Activated gamma-delta T cell treated with Interleukin-2 at 50 U/mL for 16 hours (primary cell): Measurements from ENCODE around the gene SLC12A9.

Experiments used
- DNase-seq: peaks from one replicate; pipeline ENCODE4 v3.0.0-alpha.2; 2020

Gene SLC12A9

DNA sequence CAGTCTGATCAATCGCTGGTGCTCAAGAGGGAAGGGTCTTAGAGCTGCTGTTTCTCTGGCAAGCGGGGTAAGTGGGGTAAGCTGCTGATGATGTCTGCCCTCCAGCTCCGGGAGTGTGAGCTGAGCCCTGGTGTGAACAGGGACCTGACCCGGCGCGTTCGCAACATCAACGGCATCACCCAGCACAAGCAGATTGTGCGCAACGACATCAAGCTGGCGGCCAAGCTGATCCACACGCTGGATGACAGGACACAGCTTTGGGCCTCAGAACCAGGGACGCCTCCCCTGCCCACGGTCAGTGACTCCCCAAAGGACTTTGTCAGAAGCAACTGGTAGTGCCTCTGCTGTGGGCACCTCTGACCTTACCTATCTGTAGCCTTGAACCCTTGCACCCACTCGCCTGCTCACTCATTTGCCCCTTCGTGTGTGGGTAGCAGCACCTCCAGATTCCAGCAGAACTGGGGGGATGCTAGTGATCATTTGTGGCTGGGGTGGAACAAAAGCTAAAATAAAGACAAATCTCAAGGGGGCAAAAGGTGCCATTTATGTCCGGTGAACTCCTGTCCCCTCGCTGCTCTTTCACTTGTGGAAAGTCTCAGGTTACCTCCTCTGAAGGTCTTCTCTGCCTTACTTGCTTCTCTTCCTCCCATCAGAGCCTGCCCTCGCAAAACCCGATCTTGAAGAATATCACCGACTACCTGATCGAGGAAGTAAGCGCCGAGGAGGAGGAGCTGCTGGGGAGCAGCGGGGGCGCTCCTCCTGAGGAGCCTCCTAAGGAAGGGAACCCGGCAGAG is 33.8 kb downstream of the SLC12A9 start:
- DNase-seq, result no peak

DNA sequence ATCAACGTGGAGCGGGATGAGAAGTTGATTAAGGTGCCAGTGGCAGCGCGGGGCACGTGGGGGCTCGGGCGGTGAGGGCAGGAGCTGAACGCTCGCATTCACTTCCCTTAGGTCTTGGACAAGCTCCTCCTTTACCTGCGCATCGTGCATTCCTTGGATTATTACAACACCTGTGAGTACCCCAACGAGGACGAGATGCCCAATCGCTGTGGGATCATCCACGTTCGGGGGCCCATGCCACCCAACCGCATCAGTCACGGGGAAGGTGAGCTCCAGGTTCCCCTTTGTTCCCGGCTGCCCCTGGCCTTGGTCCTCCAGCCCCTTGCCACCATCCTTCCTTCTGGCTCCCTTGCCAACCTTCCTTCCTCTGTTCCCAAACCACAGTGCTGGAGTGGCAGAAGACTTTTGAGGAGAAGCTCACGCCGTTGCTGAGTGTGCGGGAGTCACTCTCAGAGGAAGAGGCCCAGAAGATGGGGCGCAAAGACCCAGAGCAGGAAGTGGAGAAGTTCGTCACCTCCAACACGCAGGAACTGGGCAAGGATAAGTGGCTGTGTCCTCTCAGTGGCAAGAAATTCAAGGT is 34.5 kb downstream of the SLC12A9 start:
- no peak for DNase-seq

DNA sequence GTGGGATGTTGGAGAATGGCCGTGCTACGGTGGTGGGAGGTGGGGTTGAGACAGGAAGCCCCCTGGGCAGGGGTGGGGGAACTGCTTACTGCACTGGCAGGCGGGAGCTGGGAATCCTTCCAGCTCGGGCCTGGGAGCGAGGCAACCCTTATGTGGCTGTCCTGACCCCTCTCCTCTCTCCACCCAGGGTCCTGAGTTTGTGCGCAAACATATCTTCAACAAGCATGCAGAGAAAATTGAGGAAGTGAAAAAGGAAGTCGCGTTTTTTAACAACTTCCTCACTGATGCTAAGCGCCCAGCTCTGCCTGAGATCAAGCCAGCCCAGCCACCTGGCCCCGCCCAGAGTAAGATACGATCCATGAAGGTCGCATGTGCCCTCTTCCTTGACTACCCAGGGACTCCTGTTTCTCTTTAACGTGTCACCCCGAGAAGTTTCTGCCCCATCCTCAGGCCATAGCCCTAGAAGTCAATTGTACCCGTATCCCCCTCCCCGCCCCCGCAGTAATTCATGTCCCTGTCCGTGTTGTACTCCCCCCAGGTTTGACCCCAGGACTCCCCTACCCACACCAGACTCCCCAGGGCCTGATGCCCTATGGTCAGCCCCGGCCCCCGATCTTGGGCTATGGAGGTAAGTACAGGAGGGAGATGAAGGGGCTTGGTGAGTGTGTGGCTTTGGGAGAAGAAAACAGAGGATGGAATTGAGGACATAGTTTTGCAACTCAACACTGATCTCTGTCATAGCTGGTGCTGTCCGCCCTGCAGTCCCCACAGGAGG is 35.2 kb downstream of the SLC12A9 start:
- no peak for DNase-seq

DNA sequence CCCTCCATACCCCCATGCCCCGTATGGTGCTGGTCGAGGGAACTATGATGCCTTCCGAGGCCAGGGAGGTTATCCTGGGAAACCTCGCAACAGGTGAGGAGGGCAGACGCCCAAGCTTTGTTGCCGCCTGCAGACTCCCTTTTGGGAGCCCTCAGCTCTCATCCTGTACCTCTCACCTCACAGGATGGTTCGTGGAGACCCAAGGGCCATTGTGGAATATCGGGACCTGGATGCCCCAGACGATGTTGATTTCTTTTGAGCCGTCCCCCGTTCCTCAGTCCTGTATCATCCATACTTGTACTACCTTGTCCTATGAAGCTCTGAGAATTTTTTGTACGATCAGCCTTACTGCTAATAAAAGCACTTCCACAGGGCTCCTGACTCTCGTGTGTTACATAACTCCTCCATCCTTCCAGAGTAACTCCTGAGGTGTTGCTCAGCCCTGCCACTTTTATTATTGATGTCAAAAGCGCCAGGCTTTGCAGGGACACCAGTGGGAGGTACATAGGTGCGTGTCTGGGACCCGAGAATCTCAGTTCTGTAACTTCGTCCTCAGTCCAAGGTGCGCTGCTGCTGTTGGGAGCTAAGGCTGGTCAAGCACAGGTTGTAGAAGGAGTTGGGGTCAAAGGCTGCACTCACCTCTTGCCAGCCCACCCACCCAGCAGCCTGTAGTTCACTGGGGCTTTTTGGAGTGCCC is 35.9 kb downstream of the SLC12A9 start:
- DNase-seq, result no peak

GRCh38 chr7:100888988-100889750 is 36.7 kb downstream of the SLC12A9 start, which contains the start of gene UFSP1:
UFSP1 (minus strand) TSS chr7:100889715; CDS start chr7:100889271, 444 bp downstream.
- DNase-seq, result no peak

GRCh38 chr7:100890653-100891567 is 38.4 kb downstream of the SLC12A9 start:
- no peak for DNase-seq

DNA sequence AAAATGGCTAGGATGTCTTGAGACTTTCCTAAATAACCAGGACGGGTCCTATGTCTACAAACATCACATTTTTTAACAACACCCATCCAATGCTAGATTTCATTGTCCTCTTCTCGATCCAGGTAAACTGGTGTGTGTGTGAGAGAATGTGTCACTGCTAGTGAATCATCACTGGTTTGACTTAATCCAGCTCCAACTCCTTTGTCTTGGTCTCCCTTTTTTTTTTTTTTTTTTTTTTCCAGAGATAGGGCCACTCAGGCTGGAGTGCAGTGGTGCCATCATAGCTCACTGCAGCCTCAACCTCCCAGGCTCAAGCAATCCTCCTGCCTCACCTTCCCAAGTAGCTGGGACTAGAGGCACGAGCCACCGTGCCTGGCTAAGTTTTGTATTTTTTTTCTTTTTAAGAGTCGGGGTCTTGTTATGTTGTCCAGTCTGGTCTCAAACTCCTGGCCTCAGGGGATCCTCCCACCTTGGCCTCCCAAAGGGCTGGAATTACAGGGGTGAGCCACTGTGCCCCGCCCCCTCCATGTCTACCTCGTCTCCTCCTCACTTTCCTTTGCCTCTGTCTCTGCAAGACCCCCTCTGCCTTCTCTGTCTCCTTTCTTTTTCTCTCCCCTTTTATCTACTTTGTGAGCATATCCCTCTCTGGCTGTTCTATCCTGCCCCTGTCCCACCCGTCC is 39.2 kb downstream of the SLC12A9 start:
- no peak for DNase-seq

DNA sequence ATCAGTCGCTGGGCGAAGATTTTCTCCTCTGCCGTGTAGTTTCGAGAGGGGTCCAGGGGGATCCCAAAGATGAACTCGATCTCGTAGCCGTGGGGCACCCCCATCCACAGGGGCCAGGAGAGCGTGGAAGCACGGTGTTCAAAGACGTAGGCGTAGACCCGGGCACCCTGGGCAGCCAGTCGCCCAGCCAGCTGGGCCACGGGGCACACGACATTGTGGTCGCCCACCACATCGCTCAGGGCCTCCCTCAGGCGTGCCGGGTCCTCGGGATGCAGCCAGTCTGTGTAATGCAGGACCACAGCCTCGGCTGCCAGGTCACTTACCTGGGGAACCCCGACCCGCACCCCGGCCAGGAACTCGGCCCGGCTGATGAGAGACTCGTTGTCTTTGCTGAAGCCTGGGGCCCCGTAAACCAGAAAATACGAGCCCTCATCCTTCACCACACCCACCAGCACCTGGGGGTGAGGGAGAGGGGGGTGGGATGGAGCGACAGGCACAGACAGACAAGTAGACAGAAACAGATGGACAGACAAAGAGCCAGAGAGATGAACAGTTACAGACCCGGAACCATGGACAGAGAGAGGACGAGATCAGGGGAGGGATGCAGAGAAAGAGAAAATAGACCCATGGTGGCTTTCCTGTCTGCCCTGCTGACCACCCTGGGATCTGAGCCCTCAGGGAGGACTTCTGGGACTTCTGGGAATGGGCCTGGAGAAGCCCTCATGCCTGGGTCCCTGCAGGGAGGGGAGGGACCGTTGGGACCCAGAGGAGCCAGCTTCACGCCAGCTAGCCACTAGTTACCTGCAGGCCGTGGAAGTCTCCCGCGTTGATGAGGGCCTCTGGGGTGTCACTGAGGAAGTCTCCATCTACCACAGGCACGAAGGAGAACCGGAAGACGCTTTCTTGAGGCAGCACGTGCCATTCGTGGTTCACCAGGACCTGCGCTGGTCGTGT is 40.1 kb downstream of the SLC12A9 start:
- DNase-seq, result no peak

- no peak for DNase-seq
Measured at GRCh38 chr7:100893318-100893895, 40.9 kb downstream of the SLC12A9 start.

DNA sequence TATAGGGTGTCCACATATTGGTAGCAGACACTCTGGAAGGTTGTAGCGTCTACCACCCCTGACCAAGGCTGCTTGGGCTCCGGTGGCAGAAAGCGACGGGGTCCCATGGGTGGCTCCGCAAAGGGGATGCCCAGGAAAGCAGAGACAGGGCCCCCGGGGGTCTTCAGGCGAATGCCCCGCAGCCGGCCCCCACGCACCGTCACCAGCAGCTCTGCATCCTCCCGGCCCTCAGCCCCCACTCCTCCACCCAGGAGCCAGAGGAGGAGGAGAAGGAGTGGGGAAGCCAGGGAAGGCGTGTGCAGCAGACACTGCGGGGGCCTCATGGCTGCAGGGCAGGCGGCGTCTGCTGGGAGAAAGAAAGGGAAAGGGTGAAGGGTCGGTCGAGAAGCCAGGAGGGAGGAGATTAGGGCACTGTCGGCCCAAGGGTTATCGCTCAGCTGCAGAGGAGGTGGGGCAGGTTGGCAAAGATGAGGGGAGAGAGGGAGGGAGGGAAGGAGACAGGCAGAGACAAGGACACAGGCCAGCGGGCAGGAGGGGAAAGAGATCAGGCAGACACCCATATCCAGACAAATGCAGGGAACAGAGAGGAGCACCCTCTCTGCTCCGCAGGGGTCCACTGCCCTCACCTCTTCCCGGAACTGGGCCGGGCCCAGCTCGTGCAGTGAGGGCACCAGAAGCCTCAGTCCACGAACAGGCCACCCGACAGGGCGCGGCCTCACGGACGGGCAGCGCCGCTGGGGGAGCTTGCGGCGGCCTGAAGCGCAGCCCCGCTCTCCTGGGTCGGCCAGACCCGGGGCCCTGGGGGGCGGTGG is 41.6 kb downstream of the SLC12A9 start:
- no peak for DNase-seq

DNA sequence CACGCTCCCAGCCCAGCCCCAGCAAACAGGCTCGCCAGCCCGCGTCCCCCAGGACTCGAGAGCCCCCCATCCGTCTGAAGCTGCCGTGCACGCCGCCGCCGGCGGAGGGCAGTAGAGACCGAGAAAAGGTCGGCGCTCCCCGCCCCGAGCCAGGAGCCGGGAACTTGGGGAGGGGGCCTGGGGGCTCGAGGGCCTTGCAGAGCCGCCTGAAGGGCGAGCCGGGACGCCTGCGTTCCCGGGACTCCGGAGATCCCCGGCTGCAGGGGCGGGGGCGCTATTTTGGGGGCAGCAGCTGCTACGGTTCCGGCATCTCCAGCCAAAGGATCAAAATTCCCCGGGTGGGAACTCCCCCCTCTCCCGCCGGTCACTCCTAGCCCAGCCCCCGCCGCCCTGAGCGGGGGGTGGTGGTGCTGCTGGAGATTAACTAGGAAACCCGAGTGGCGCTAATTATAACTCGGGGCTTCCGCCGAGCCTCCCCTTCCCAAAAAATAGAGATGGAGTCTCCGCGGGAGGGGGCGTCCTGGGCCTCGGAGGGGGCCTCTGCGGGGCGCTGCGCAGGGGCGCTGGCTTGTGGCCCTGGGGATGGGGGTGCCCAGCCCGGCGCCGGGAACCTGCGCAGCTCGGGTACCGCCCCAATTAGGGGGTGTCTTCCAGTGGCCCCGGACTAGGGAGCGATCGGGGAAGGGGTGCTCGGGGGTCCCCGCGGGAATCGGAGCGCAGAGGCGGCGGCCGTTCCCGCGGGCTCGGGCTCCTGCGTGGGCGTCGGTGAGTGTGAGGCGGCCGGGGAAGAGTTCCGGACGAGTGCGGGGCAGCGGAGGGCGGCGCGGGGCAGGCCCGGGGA is 42.6 kb downstream of the SLC12A9 start:
- peak; percentile 62 for DNase-seq

- no peak for DNase-seq
Measured at GRCh38 chr7:100895701-100895955, 43.1 kb downstream of the SLC12A9 start, which contains the start of gene ACHE. ACHE (minus strand) TSS chr7:100895888; CDS start chr7:100894232, 1,656 bp downstream.

DNA sequence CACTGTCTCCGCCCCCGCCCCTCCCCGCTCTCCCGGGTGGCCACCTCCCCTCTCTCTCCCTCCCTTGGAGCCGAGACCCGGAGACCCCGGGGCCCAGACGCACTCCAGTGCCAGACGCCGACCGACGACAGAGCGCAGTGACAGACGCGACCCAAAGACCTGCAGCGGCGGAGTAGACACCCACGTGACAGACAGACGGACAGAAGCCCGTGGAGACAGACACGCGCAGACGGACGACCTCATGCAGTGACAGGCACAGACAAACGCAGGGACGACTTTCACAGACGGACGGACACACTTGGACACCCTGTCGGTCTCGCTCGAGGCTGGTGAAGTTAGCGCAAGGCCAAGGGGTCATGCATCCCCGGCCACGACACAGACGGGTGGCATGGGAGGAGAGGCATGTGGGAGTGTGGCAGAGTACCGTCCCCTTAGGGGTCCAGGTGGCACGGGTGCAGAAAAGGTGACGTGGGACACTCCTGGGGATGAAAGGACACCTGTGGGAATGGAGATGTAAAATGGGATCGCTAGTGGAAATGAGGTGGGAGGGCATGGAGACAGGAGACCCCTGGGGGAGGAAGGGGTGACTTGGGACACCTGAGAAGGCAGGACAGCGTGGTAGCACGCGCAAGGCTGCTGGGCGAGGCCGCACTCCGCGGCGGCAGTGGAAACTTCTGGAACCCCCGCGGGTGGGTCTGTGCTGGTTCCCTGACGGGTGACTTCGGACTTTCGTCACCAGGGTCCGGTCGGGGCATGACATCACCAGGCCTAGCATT is 43.6 kb downstream of the SLC12A9 start:
- DNase-seq, result no peak

DNA sequence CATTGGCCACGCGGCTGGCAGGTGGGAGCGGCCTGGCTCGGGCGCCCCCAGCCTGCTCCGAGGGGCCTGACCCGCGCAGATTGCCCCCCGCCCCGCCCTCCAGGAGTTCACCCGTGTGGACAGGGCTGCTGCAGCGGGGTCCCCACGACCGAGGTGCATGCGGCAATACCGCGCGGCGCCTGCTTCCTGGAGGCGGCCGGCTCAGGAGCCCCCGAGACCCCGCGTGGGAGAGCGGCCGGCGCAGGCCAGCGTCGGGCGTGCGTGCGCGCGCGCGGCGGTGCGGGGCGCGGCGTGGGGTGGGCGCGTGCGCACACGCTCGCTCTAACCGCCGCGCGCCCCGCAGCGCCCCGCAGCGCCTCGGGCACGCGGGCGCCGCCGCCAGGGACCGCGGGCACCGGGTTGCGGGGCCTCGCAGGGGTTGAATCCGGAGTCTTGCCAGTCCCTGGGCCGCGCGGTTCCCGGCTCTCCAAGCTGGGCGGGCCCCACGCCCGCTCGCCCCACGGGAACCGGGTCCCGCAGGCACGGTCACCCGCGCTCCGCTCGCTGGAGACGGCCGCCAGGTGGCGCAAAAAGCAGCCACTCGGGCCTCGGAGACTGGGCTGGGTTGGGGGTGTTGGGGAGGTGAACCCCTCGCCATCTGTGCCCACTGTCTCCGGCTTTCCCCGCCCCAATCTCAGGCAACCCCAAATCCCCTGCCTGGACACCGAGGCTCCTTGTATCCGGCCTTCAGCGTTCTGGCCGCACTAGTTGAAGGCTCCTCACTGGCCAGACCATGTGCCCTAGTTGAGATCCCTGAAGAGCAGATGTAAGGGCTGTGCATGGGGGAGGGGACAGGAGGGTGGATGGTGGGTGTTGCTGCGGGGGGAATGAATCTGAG is 44.5 kb downstream of the SLC12A9 start:
- no peak for DNase-seq

- no peak for DNase-seq
Measured at GRCh38 chr7:100897772-100898454, 45.4 kb downstream of the SLC12A9 start.
